ENCODE measurements around the gene RIMOC1. TPM values are rescaled to one million over a fixed set of nuclear protein-coding genes. Genes with fewer than 3 reads are reported as not detected.
A peak's percentile ranks its signal among the peaks of the same experiment; 100 is the strongest.

RIMOC1 gene
- total RNA-seq, 2 experiments from 2014 or later = 8.5 to 29.7 TPM

- no peak overlapping the region for H3K4me3 ChIP-seq (ENCODE audit: low read depth, low read length, poor library complexity, severe bottlenecking)
- peaks cover 34% of the 10 kb centered on the region; the same call in 1 of the 2 replicates for H3K36me3 ChIP-seq (ENCODE audit: insufficient read depth, low read length)
- peaks cover 30% of the 10 kb centered on the region; the same call in 1 of the 2 replicates for H3K79me2 ChIP-seq (ENCODE audit: insufficient read depth, low read depth, low read length)
- intact Hi-C loops (cut with micrococcal nuclease; ENCODE audit: unreplicated experiment) = no loop called here
- H2AFZ ChIP-seq (ENCODE audit: low read length) = no peak overlapping the region
- H3K9me2 ChIP-seq (ENCODE audit: insufficient read depth, low read length) = no peaks in the 10 kb centered on the region
- no TSS peak for BruUV-seq (replicated peaks)
- ChIA-PET CTCF (ENCODE audit: unreplicated experiment) (no interaction called here), POLR2A (interaction anchor here (0.9 kb wide), 1 partner anchor 39 kb away, joined by 3 read pairs; no protein-coding TSS in a partner anchor)
- H3K4me1 ChIP-seq (ENCODE audit: insufficient read depth, low read length, poor library complexity, severe bottlenecking) = peaks cover 4% of the 10 kb centered on the region
- peaks cover 4% of the 10 kb centered on the region for H4K20me1 ChIP-seq (ENCODE audit: insufficient read depth, low read length)
- TF ChIP-seq, protein P1, sequence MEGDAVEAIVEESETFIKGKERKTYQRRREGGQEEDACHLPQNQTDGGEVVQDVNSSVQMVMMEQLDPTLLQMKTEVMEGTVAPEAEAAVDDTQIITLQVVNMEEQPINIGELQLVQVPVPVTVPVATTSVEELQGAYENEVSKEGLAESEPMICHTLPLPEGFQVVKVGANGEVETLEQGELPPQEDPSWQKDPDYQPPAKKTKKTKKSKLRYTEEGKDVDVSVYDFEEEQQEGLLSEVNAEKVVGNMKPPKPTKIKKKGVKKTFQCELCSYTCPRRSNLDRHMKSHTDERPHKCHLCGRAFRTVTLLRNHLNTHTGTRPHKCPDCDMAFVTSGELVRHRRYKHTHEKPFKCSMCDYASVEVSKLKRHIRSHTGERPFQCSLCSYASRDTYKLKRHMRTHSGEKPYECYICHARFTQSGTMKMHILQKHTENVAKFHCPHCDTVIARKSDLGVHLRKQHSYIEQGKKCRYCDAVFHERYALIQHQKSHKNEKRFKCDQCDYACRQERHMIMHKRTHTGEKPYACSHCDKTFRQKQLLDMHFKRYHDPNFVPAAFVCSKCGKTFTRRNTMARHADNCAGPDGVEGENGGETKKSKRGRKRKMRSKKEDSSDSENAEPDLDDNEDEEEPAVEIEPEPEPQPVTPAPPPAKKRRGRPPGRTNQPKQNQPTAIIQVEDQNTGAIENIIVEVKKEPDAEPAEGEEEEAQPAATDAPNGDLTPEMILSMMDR (conservative IDR thresholded peaks at IDR 0.05; ENCODE audit: low read length) = no peak
- TF ChIP-seq EZH2phosphoT487 (IDR thresholded peaks at IDR 0.05; ENCODE audit: borderline replicate concordance, low read depth, low read length) = no peak
- no peak for DNase-seq (ENCODE audit: low spot score)
- H3K27ac ChIP-seq (ENCODE audit: low read depth, low read length, poor library complexity, severe bottlenecking) = no peak overlapping the region
- no peaks in the 10 kb centered on the region for H3K9me3 ChIP-seq (ENCODE audit: low read length)
- H3K4me2 ChIP-seq (ENCODE audit: low read length) = no peak overlapping the region
These were observed 40.2 kb upstream of the RIMOC1 start for GRCh38 chr5:41863871-41864486.

DNA sequence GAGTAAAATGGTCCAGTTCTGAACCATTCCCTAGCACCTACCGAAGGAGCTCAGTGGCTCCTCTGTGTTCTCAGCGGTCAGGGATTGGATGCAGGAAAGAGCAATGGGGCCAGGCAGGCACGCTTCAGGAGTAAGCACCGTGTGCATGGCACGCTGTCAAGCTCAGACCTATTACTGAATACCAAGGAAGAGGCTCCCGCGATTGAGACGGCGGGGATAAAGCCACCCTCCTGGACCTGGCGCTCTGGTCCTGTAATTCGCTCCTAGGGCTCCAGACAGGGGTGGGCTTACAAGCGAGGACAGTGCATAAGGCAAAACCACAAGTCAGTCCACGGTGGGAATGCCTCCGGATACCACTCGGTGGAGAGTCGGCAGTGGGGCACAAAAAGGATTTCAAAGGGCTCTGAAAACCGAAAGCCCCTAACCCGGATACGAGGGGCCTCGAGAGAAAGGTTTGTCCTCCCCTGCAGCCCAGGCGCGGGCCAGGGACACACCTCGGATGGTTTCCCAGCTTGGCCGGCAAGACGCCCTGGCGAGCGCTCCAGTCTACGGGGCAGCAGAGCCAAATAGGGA lies 34.9 kb upstream of the RIMOC1 start:
- peaks cover 17% of the 10 kb centered on the region; the same call in 1 of the 2 replicates for H3K79me2 ChIP-seq (ENCODE audit: insufficient read depth, low read depth, low read length)
- H3K9me3 ChIP-seq (ENCODE audit: low read length) = no peaks in the 10 kb centered on the region
- H3K36me3 ChIP-seq (ENCODE audit: insufficient read depth, low read length) = peaks cover 4% of the 10 kb centered on the region; the same call in 1 of the 2 replicates
- intact Hi-C loops (cut with micrococcal nuclease; ENCODE audit: unreplicated experiment) = no loop called here
- ChIA-PET CTCF (ENCODE audit: unreplicated experiment) (no interaction called here), POLR2A (interaction anchor here (0.8 kb wide), 1 partner anchor 16 kb away, joined by 3 read pairs; no protein-coding TSS in a partner anchor)
- H3K4me1 ChIP-seq (ENCODE audit: insufficient read depth, low read length, poor library complexity, severe bottlenecking) = peaks cover 24% of the 10 kb centered on the region
- no peak for DNase-seq (ENCODE audit: low spot score)
- no peak overlapping the region for H3K27ac ChIP-seq (ENCODE audit: low read depth, low read length, poor library complexity, severe bottlenecking)
- no peak for TF ChIP-seq EZH2phosphoT487 (IDR thresholded peaks at IDR 0.05; ENCODE audit: borderline replicate concordance, low read depth, low read length)
- TF ChIP-seq, protein P1 (conservative IDR thresholded peaks at IDR 0.05; ENCODE audit: low read length) = no peak
- peak overlapping the region; percentile 80 for H3K4me3 ChIP-seq (ENCODE audit: low read depth, low read length, poor library complexity, severe bottlenecking)
- H2AFZ ChIP-seq (ENCODE audit: low read length) = peak overlapping the region; percentile 99; the same call in 1 of the 2 replicates
- H4K20me1 ChIP-seq (ENCODE audit: insufficient read depth, low read length) = peaks cover 4% of the 10 kb centered on the region
- no peaks in the 10 kb centered on the region for H3K9me2 ChIP-seq (ENCODE audit: insufficient read depth, low read length)
- BruUV-seq (replicated peaks) = no TSS peak
- peak overlapping the region; percentile 84 for H3K4me2 ChIP-seq (ENCODE audit: low read length)
